ENCODE data around the gene FAM181A. TPM values are rescaled to one million over a fixed set of nuclear protein-coding genes. Genes with fewer than 3 reads are reported as not detected.

The FAM181A gene
- total RNA-seq, 1 donor from 2014 or later: not detected

DNA sequence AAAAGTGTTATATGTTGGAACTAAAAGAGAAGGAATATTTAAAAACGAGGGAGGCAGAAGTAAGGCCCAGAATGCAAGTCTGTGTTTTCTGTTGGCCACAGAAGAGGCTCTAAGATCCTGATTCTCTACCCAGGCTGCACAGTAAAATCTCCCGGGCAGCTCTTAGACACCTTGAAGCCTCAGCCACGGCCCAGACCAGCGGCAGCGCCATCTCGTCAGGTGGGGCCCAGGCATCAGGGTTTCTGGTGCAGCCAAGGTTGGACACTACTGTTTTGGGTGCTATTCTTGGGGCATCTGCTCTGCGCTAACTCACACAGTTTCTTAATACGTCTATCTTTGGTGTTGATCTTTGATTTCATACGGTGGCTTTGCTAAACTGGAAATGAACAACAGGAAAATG lies 16.8 kb downstream of the FAM181A start:
- Histone ChIP-seq H3K4me1 (ENCODE audit: insufficient read depth, low read length) (peaks cover 26% of the 10 kb centered on the region), H2AFZ (ENCODE audit: low read depth, low read length) (no peak overlapping the region), H3K36me3 (ENCODE audit: insufficient read depth, low read length) (no peaks in the 10 kb centered on the region), H3K79me2 (ENCODE audit: insufficient read depth, low read length) (no peaks in the 10 kb centered on the region), H4K20me1 (ENCODE audit: insufficient read depth, low read length) (no peaks in the 10 kb centered on the region), H3K27me3 (ENCODE audit: insufficient read depth, low read length) (peaks cover 4% of the 10 kb centered on the region), H3K9me3 (ENCODE audit: insufficient read depth, low read depth, low read length) (no peaks in the 10 kb centered on the region), H3K9ac (ENCODE audit: low read length) (no peak overlapping the region), H3K27ac (ENCODE audit: low read depth, low read length) (no peak overlapping the region), H3K4me3 (ENCODE audit: insufficient read depth, low read depth, low read length) (no peak overlapping the region), H3K4me2 (ENCODE audit: low read length) (no peak overlapping the region)
- Mint-ChIP-seq H3K27ac (ENCODE audit: unreplicated experiment) (no peak overlapping the region), H3K4me3 (ENCODE audit: unreplicated experiment) (no peak overlapping the region), H3K9me3 (ENCODE audit: unreplicated experiment) (peaks cover 4% of the 10 kb centered on the region), H3K36me3 (ENCODE audit: low read depth, unreplicated experiment) (no peaks in the 10 kb centered on the region), H3K27me3 (ENCODE audit: low read depth, unreplicated experiment) (peaks cover 26% of the 10 kb centered on the region), H3K4me1 (ENCODE audit: low read depth, unreplicated experiment) (peaks cover 36% of the 10 kb centered on the region)
- no peak for TF ChIP-seq EZH2 (IDR thresholded peaks at IDR 0.05; ENCODE audit: insufficient read depth, low read length)
- TF ChIP-seq, protein P1, sequence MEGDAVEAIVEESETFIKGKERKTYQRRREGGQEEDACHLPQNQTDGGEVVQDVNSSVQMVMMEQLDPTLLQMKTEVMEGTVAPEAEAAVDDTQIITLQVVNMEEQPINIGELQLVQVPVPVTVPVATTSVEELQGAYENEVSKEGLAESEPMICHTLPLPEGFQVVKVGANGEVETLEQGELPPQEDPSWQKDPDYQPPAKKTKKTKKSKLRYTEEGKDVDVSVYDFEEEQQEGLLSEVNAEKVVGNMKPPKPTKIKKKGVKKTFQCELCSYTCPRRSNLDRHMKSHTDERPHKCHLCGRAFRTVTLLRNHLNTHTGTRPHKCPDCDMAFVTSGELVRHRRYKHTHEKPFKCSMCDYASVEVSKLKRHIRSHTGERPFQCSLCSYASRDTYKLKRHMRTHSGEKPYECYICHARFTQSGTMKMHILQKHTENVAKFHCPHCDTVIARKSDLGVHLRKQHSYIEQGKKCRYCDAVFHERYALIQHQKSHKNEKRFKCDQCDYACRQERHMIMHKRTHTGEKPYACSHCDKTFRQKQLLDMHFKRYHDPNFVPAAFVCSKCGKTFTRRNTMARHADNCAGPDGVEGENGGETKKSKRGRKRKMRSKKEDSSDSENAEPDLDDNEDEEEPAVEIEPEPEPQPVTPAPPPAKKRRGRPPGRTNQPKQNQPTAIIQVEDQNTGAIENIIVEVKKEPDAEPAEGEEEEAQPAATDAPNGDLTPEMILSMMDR (IDR thresholded peaks at IDR 0.05; ENCODE audit: insufficient read depth, low read depth, low read length): no peak
- no peak for DNase-seq (ENCODE audit: low read depth)
- no peak for FAIRE-seq

GRCh38 chr14:93944348-93945069 lies 17.4 kb downstream of the FAM181A start:
- DNase-seq (ENCODE audit: low read depth) (no peak), FAIRE-seq (no peak)
- no peak overlapping the region for H3K27ac Mint-ChIP-seq (ENCODE audit: unreplicated experiment)
- H3K27me3 ChIP-seq (ENCODE audit: insufficient read depth, low read length): no peaks in the 10 kb centered on the region
- no peaks in the 10 kb centered on the region for H4K20me1 ChIP-seq (ENCODE audit: insufficient read depth, low read length)
- no peak overlapping the region for H2AFZ ChIP-seq (ENCODE audit: low read depth, low read length)
- H3K9me3 ChIP-seq (ENCODE audit: insufficient read depth, low read depth, low read length): no peaks in the 10 kb centered on the region
- peaks cover 29% of the 10 kb centered on the region for H3K4me1 ChIP-seq (ENCODE audit: insufficient read depth, low read length)
- TF ChIP-seq, protein P1 (IDR thresholded peaks at IDR 0.05; ENCODE audit: insufficient read depth, low read depth, low read length): no peak
- no peak for TF ChIP-seq EZH2 (IDR thresholded peaks at IDR 0.05; ENCODE audit: insufficient read depth, low read length)
- no peak overlapping the region for H3K27ac ChIP-seq (ENCODE audit: low read depth, low read length)
- H3K36me3 Mint-ChIP-seq (ENCODE audit: low read depth, unreplicated experiment): no peaks in the 10 kb centered on the region
- H3K36me3 ChIP-seq (ENCODE audit: insufficient read depth, low read length): no peaks in the 10 kb centered on the region
- H3K4me3 ChIP-seq (ENCODE audit: insufficient read depth, low read depth, low read length): no peak overlapping the region
- peaks cover 4% of the 10 kb centered on the region for H3K9me3 Mint-ChIP-seq (ENCODE audit: unreplicated experiment)
- H3K9ac ChIP-seq (ENCODE audit: low read length): no peak overlapping the region
- peaks cover 32% of the 10 kb centered on the region for H3K27me3 Mint-ChIP-seq (ENCODE audit: low read depth, unreplicated experiment)
- no peak overlapping the region for H3K4me3 Mint-ChIP-seq (ENCODE audit: unreplicated experiment)
- peaks cover 36% of the 10 kb centered on the region for H3K4me1 Mint-ChIP-seq (ENCODE audit: low read depth, unreplicated experiment)
- H3K79me2 ChIP-seq (ENCODE audit: insufficient read depth, low read length): no peaks in the 10 kb centered on the region
- no peak overlapping the region for H3K4me2 ChIP-seq (ENCODE audit: low read length)

DNA sequence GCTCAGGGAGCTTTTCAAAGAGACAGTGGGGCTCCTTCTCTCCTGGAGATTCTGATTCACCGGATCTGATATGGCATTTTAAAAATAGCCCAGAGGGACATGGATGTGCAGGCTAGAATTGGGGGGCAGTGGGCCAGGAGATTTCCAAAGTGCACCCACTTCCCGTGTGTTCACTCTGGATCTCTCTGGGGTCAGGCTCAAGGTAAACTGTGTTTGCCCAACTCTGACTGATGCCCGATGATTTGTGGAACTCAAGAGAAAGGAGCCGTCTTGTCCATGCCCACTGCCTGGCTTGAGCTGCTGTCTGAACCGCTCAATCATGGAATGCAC lies 17.9 kb downstream of the FAM181A start:
- H3K4me3 ChIP-seq (ENCODE audit: insufficient read depth, low read depth, low read length): no peak overlapping the region
- no peak overlapping the region for H3K27ac ChIP-seq (ENCODE audit: low read depth, low read length)
- peaks cover 4% of the 10 kb centered on the region for H3K9me3 Mint-ChIP-seq (ENCODE audit: unreplicated experiment)
- H3K4me1 Mint-ChIP-seq (ENCODE audit: low read depth, unreplicated experiment): peaks cover 36% of the 10 kb centered on the region
- no peak overlapping the region for H2AFZ ChIP-seq (ENCODE audit: low read depth, low read length)
- no peak overlapping the region for H3K4me2 ChIP-seq (ENCODE audit: low read length)
- FAIRE-seq: no peak
- no peaks in the 10 kb centered on the region for H3K36me3 ChIP-seq (ENCODE audit: insufficient read depth, low read length)
- H3K9ac ChIP-seq (ENCODE audit: low read length): no peak overlapping the region
- H3K4me3 Mint-ChIP-seq (ENCODE audit: unreplicated experiment): no peak overlapping the region
- H4K20me1 ChIP-seq (ENCODE audit: insufficient read depth, low read length): no peaks in the 10 kb centered on the region
- H3K9me3 ChIP-seq (ENCODE audit: insufficient read depth, low read depth, low read length): no peaks in the 10 kb centered on the region
- DNase-seq (ENCODE audit: low read depth): no peak
- H3K27me3 Mint-ChIP-seq (ENCODE audit: low read depth, unreplicated experiment): peaks cover 34% of the 10 kb centered on the region
- H3K79me2 ChIP-seq (ENCODE audit: insufficient read depth, low read length): no peaks in the 10 kb centered on the region
- H3K27ac Mint-ChIP-seq (ENCODE audit: unreplicated experiment): no peak overlapping the region
- peaks cover 34% of the 10 kb centered on the region for H3K4me1 ChIP-seq (ENCODE audit: insufficient read depth, low read length)
- TF ChIP-seq, protein P1 (IDR thresholded peaks at IDR 0.05; ENCODE audit: insufficient read depth, low read depth, low read length): no peak
- TF ChIP-seq EZH2 (IDR thresholded peaks at IDR 0.05; ENCODE audit: insufficient read depth, low read length): no peak
- no peaks in the 10 kb centered on the region for H3K27me3 ChIP-seq (ENCODE audit: insufficient read depth, low read length)
- H3K36me3 Mint-ChIP-seq (ENCODE audit: low read depth, unreplicated experiment): no peaks in the 10 kb centered on the region

All from astrocyte (in vitro differentiated cells and primary cell).